HG02642 (cell line): ENCODE results near the gene C6orf89.
"Not testable (repeated sequence)": the region's sequence is repeated elsewhere in the genome, so short reads cannot be mapped to it uniquely, and the experiment has no call there.

Experiments
- ATAC-seq: cut with Tn5 transposase; IDR thresholded peaks from one replicate; pipeline ENCODE4 v1.9.1; 2021; ENCODE audit warnings: mild to moderate bottlenecking; ENCODE audit not compliant: unreplicated experiment, poor library complexity

C6orf89 gene

DNA sequence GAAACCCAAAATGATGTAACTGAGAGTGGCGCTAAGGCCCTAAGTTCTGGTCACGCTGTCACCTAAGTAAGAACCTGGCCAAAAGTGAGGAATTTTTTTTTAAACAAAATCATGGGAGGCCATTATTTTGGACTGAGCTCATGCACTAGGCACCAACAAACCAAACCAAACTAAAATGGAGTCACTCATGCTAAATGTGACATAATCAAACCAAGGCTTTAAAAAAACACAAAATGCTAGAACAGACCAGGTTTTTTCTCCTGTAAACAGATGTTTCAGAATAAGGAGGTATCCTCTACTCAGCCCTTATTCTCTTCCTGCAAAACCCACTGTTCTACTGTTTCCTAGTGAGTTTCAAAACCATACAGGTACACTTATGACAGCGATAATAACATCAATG lies 1.1 kb upstream of the C6orf89 start:
- ATAC-seq, result no peak

DNA sequence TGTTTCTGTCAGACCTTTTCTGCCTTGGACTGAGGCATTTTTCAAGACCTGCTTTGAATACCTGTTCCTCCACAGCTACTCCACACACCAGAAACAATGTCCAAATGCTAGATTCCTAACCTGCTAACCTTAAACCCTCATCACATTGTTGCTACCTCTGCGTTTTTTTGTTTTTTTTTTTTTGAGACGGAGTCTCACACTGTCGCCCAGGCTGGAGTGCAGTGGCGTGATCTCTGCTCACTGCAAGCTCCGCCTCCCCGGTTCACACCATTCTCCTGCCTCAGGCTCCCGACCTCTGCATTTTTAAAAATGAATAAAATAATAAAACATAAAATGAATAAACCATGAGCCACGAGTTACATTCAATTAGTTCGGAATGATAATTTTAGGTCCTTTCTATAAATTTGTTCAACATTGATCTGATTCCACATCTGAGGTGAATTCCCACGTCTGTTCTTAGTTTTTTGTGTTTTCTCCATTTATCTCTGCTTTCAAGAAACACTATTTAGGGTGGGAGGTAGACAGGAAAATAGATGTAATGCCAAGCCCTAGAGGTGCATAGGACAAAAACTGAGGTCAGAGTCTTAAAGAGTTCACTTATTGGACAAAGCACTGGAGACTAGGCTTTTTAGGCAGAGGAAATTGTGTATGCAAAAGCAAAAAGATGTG lies 1.3 kb downstream of the C6orf89 start:
- ATAC-seq, result no peak

DNA sequence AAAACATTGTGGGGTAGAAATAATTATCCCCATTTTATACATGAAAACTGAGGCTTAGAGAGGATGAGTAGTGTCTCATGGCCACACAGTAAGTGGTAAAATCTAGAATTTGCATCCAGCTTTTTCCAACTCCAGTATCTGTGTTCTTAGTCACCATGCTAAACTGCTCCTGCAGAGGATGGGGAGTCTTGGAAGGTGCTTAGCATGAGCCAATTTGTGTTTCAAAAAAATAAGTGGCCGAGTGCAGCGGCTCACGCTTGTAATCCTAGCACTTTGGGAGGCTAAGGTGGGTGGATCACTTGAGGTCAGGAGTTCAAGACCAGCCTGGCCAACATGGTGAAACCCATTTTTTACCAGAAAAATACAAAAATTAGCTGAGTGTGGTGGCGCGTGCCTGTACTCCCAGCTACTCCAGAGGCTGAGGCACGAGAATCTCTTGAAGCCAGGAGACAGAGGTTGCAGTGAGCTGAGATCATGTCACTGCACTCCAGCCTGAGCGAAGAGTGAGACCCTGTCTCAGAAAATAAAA lies 2.4 kb downstream of the C6orf89 start:
- ATAC-seq, result no peak

DNA sequence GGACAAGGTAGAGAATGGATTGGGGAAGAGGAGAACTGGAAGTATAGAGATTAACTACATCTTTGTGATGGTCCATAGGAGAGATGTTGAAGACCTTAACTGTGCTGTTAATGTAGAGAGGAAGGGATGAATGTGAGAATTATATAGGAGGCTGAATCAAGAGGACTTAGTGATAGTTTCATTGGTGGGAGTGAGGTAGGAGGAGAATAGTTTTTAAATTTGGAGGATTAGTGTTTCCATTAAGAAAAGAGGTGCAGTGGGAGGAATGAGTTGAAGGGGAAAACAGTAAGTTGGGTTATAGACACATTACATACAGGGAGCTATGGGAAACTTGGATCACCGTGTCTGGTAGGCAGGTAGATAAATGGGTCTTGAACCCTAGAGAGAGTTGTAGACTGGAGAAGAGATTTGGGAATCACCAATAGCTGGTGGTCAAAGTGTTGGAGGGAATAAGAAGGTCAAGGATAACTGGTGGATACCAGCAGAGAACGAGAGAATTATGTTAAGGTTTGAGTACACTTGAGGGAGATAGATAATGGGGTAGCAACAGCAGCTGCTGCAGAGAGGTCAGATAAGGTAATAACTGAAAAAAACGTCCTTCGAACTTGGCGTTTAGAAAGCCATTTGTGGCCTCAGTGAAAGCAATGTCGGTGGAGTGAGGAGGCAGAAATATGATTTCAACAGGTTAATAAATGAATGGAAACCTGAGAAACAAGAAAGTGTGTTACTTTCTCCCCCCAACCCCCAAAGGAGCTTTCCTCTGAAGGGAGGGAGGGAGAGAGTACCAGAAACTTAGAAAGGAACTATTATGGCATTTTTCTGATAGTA lies 3.1 kb downstream of the C6orf89 start:
- ATAC-seq, result no peak

DNA sequence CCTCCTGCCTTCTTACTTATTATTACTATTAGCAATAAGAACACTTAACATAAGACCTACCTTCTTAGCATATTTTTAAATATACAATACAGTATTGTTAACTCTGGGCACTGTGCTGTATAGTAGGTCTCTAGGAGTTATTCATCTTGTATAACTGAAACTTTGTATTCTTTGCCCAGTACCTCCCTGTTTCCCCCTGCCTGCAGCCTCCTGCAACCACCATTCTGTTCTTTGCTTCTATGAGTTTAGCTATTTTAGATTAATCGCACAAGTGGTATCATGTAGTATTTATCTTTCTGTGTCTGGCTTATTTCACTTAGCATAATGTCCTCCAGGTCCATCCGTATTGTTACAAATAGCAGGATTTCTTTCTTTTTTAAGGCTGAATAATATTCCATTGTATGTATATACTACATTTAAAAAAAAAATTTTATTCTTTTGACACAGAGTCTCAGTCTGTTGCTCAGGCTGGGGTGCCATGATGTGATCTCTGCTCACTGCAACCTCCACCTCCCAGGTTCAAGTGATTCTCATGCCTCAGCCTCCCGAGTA lies 4.4 kb downstream of the C6orf89 start:
- no peak for ATAC-seq

DNA sequence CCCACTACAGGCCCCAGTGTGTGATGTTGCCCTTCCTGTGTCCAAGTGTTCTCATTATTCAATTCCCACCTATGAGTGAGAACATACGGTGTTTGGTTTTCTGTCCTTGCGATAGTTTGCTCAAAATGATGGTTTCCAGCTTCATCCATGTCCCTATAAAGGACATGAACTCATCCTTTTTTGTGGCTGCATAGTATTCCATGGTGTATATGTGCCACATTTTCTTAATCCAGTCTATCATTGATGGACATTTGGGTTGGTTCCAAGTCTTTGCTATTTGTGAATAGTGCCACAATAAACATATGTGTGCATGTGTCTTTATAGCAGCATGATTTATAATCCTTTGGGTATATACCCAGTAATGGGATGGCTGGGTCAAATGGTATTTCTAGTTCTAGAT lies 5.4 kb downstream of the C6orf89 start:
- not testable (repeated sequence) for ATAC-seq

DNA sequence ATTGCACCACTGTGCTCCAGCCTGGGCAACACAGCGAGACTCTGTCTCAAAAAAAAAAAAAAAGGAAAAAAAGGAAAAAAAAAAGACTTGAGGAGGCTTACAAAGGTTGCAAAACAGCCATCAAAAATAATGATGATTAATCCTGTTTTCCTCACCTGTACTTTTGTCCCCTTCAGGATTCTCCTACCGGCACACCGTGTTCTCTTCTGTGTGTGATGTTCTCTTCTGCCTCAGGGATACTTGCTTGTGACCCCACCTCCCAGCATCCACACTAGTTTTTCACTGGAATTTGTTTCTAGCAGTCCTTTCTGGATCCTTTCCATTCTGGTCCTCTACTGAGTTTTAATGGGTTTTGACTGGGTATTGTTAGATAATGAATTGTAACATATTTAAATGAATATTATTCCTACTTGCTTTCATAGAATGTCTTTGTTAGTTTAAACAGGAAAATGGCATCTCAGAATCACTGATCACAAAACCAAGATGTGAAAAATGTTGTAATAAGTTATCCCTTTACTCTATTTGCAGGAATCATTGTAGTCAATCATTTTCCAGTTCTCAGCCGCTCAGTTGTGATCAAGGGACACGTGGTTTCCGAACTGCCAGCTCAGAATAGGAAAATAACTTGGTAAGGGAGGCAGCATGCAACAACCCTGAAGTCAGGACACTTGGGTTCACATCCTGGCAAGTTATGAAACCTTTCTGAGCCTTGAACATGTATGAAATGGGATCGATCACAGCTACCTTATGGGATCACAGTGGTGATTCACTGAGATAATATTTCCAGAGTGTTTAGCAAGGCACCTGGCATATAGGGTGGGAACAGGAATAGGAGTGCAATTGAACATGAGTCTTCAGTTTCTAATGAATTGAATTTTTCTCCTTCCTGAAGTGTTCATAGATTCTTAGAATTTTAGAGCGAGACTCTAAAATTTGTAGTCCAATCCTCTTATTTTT lies 8.5 kb downstream of the C6orf89 start:
- ATAC-seq, result no peak

DNA sequence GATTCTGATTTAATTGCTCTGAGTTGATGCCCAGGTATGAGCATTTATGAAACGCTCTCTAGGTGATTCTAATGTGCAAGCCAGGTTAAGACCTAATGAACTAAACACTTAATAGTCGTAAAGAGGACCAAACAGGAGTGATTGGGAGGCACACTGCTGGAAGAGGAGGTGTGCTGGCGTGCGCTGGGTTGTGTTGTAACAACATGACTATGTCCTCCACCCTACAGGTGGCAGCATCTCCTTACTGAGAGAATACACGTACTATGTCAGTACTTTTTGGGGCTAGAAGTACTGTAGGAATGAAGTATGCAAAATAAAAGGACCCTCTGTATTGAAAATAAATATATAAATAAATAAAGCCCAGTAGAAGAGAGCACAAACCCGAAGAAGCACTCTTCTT lies 11.9 kb downstream of the C6orf89 start:
- ATAC-seq, result no peak

DNA sequence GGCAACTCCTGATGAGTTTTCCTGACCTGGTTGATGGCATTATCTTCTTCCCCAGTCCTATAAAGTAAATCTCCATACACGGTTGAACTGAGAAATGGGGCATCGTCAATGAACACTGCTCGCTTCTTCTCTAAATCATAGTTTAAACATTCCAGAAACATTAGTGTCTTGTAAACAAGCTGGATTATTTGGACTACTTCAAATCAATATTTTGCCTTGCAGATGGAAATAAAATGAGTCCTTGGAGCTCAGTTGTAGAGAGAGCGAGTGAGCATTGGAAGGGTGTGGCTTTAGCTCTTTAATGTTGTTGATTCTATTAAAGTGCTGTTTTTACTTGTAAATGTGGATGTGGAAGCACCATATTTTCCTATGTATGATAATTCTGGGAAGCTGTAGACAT lies 18.4 kb downstream of the C6orf89 start:
- ATAC-seq, result no peak

DNA sequence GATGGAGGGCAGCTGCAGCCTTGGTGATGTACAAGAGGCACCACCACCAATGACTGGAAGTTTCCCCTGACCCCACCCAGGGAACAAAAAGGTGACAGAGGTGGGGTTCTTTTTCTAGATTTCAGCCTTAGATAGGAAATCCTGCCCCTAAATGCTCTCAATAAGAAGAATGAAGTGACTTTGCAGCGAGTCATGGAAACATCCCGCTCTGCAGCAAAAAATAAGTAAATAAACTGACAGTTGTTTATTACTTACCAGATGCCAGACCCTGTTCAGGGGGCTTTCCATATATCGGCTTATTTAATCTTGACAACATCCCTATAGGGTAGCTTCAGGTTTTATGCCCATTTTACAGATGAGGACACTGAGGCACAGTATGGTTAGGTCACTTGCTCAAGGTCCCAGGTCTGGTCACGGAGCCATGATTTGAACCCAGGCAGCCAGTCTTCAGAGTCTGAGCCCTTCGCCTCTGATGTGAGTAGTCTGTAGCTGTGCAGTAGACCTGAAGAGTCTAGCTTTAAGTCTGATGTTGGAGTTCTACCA lies 19.2 kb downstream of the C6orf89 start:
- ATAC-seq, result no peak

DNA sequence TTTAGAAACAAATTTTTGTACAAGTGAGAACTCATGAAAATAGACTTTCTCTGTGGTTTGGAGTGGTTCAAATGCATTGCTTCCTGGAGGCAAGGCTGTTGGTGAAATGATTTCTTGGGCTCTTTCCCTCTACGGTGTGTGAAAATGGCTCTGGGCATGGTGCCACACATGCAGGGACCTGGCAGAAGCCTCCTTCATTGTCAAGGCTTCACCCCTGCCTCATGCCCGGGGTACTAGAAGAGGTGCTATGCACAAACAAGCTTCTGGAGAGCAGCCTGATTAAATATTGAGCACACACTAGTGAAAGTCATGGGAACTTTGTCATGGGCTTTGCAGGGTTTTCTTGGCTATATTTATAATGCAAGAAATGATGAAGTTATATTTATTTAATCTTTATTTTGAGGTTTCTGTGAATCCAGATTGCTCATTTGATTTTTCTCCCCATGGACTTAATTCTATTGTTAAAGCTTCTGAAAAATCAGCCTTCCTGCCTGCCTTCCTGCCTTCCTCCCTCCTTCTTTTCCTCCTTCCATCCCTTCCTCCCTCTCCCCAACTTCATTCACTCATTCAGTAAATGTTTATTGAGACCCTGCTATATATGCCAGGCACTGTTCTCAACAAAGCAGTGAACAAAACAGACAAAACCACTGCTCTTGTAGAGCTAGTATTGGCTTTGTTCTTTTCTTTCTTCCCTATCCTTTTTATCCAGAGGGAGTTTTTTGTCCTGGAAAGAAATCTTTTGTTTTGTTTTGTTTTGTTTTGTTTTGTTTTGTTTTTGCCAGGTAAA lies 21.0 kb downstream of the C6orf89 start:
- ATAC-seq, result no peak

DNA sequence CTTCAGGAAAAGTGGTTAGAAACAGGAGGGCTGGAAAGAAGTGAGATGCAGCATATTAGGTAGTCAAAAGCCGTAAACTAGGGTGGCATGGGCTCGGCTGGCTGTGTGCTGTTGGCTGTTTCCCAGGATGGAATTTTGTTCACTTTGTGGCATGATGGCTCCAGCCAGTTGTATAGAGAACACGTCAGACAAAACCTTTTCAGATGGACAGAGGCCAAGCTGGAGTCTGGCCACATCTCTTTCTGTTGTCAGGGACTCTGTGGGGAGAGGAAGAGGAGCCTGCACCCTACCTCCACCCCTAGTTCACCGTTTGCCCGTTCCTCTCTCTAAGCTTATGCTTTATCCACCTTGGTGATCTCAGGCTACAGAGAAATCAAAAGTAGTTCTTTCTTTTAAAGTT lies 22.0 kb downstream of the C6orf89 start:
- no peak for ATAC-seq

DNA sequence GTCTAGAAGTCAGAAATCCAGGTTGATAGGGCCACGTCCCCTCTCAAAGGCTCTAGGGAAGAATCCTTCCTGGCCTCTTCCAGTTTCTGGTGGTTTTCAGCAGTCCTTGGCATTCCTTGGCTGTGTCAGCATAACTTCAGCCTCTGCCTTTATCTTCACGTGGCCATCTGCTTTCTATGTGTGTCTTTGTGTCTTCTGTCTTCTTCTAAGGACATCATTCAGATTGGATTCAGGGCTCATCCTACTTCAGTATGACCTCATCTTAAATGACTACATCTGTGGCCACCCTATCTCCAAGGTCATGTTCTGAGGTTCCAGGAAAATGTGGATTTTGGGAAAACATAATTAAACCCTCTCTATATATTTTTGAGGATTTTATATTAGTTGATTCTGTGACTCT lies 23.0 kb downstream of the C6orf89 start:
- no peak for ATAC-seq

DNA sequence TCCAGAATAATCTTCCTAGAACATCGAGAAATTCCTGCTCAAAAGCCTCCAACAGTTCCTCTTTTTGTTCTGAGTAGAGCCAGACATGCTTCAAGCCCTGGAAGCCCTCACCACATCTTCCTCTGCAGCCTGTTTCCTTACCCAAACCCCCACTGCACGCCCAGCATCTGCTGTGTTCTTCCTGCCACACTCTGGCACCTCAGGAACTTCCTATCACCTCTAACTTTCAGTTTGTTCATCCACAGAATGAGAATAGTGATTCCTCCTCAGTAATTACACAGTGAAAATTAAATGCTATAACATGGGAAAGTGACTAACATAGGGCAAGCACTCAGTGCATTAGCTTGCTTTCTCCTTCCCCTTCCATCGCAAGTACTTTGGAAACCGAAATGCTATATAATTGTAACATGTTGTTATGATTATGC lies 26.3 kb downstream of the C6orf89 start:
- peak; percentile 24 for ATAC-seq

DNA sequence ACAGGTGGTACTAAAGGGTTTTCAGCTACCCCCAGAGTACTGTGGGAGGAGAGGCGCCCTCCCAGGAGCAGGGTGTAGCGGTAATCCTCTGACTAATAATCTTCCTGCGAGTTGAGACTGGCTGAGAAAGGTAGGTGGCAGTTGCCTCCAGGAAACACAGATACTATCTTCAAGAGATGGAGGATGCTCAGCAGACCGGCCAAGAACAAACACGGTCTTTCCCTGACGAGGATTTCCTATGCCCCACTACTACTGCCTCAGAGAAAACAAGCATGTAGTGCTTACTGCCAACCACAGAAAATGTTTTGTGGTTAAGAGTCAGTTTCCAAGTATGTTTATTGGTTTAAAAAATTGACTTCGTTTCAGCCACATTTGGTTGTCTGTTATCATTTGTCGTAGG lies 26.8 kb downstream of the C6orf89 start:
- peak; percentile 90 for ATAC-seq

DNA sequence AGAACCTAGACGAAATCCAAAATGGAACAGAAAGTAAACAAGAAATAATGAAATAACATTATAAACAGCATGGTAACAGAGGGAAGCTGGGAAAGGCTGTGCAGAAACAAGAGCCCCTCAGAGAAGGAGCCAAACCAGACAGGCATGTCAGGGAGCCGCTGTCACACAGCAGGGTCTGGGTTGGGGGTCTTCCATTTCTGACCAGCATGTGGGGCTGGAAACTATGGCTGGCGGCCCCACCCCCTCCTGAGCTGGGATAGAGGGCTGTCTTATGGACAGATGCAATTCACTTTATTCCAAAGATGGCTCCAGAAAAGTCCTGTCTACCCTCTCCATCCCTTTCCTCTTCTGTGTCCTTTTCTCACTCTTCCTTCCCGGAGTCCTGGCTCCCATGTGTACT lies 27.3 kb downstream of the C6orf89 start:
- no peak for ATAC-seq

DNA sequence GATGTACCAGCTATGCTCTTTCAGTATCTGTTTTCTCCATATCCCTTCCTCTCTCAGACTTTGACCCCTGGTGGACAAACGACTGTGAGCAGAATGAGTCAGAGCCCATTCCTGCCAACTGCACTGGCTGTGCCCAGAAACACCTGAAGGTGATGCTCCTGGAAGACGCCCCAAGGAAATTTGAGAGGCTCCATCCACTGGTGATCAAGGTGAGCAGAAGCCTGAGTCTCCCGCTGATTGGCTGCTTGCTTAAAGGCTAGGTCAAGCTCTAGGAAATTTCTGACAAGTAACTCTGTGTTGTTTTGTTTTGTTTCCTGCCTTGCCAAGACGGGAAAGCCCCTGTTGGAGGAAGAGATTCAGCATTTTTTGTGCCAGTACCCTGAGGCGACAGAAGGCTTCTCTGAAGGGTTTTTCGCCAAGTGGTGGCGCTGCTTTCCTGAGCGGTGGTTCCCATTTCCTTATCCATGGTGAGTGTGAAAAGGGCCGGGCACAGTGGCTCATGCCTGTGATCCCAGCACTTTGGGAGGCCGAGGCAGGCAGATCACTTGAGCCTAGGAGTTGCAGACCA lies 28.6 kb downstream of the C6orf89 start:
- no peak for ATAC-seq

DNA sequence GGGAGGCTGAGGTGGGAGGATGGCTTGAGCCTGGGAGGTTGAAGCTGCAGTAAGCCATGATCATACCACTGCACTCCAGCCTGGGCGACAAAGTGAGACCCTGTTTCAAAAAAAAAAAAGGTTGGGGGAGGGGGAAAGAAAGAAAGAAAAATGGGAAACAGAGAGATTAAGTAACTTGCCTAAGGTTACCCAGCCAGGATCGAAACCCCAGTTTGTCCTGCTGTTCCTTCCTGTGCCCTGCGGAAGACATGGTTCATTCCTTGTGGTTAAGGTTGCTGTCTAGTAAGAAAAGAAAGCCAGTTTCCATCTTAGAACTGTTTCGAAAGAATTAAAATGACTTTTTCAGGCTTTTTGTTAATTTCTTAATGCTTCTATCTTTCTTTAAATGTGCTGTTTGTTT lies 29.8 kb downstream of the C6orf89 start:
- ATAC-seq, result no peak

DNA sequence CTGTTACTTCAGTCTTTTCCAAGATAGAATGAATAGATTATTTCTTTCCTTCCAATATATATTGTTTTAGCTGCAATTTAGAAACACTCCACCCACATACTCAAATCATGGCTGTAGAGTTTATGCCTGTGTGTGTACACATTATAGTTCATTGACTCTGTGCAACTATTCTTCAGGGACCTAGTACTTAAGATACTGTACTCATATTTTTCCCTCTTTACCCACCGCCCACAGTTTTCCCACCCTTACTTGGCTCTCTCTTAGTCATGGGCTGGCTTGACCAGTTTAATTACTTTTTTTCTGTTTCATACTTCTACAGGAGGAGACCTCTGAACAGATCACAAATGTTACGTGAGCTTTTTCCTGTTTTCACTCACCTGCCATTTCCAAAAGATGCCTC lies 30.4 kb downstream of the C6orf89 start:
- no peak for ATAC-seq
